RWPE1 (cell line): ENCODE measurements around the gene VSIG4.

Experiments
- CTCF ChIA-PET: fragments of 350-600 bp; sonication (Branson Sonifier 250); formaldehyde crosslinking; extraction: SDS; loops from one replicate; lab custom pipeline; 2021; lab: Yijun Ruan, JAX
- POLR2A ChIA-PET: fragments of 400-600 bp; formaldehyde crosslinking; extraction: SDS; loops from one replicate; lab custom pipeline; 2020; ENCODE audit warnings: antibody characterized with exemption; ENCODE audit not compliant: low non-redundant PET; lab: Yijun Ruan, JAX
- DNase-seq: peaks from one replicate; pipeline ENCODE4 v3.0.0; 2012; ENCODE audit warnings: low spot score
- H3K27ac ChIP-seq: fragments of 450-650 bp; 2 replicates; pipeline ENCODE4 v1.5.1; 2017
- CTCF ChIP-seq: fragments of 450-650 bp; conservative IDR thresholded peaks from 2 replicates; pipeline ENCODE4 v1.5.1; 2017; ENCODE audit warnings: low read depth, mild to moderate bottlenecking

VSIG4 gene

GRCh38 chrX:66012094-66012534 lies 27.8 kb downstream of the VSIG4 start:
- POLR2A ChIA-PET: no interaction called here
- no peak overlapping the region for H3K27ac ChIP-seq
- CTCF ChIA-PET: no interaction called here
- DNase-seq: no peak
- no peak for TF ChIP-seq CTCF

GRCh38 chrX:66009231-66009845 lies 30.5 kb downstream of the VSIG4 start:
- POLR2A ChIA-PET: no interaction called here
- no peak overlapping the region for H3K27ac ChIP-seq
- TF ChIP-seq CTCF: no peak
- DNase-seq: no peak
- CTCF ChIA-PET: no interaction called here

GRCh38 chrX:66008328-66008970 lies 31.4 kb downstream of the VSIG4 start:
- H3K27ac ChIP-seq: no peak overlapping the region
- no peak for DNase-seq
- ChIA-PET POLR2A (no interaction called here), CTCF (no interaction called here)
- no peak for TF ChIP-seq CTCF

GRCh38 chrX:66007851-66008250 lies 32.0 kb downstream of the VSIG4 start:
- no peak overlapping the region for H3K27ac ChIP-seq
- POLR2A ChIA-PET: no interaction called here
- no peak for DNase-seq
- CTCF ChIA-PET: no interaction called here
- TF ChIP-seq CTCF: no peak

GRCh38 chrX:66005830-66006449 lies 33.9 kb downstream of the VSIG4 start:
- no peak for TF ChIP-seq CTCF
- DNase-seq: no peak
- ChIA-PET POLR2A (no interaction called here), CTCF (interaction anchor here (0.6 kb wide), 1 partner anchor 651 kb away, joined by 4 read pairs; no protein-coding TSS in a partner anchor)
- H3K27ac ChIP-seq: no peak overlapping the region

GRCh38 chrX:66004928-66005829 lies 34.7 kb downstream of the VSIG4 start:
- no peak overlapping the region for H3K27ac ChIP-seq
- ChIA-PET POLR2A (no interaction called here), CTCF (interaction anchor here (0.6 kb wide), 1 partner anchor 652 kb away, joined by 4 read pairs; no protein-coding TSS in a partner anchor)
- no peak for TF ChIP-seq CTCF
- DNase-seq: no peak
